ENCODE results near the gene PHACTR1.

DNA sequence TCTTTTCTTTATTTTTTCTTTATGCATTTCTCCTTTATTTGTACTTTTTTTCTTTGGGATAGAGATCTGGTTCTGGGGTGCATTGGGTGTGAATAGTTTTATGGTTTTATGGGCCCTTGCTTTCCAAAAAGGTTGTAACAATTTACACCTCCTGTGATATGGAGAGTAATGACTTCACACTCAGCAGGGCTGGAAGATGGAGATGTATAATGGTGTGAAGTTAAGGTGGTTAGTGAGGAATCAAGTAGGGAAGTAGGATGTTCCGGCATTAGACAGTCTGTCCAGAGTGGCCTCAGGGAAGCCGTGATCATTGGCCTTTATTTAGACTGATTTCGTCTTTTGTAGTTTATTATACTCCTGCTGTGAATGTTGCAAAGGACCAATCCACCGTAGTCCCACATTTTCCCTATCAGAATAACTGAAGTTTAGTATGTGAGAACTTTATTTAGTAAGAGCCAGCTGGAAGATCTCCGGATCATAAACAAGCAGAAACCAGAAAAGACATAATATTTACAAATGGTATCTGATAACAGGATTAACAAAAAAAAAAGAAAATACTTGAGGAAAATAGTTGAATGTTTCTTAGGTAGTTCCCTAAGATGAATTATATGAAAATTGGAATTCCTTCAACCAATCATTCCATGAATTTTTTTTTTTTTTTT, 356.2 kb downstream of the PHACTR1 start:
- TF ChIP-seq, protein P1, sequence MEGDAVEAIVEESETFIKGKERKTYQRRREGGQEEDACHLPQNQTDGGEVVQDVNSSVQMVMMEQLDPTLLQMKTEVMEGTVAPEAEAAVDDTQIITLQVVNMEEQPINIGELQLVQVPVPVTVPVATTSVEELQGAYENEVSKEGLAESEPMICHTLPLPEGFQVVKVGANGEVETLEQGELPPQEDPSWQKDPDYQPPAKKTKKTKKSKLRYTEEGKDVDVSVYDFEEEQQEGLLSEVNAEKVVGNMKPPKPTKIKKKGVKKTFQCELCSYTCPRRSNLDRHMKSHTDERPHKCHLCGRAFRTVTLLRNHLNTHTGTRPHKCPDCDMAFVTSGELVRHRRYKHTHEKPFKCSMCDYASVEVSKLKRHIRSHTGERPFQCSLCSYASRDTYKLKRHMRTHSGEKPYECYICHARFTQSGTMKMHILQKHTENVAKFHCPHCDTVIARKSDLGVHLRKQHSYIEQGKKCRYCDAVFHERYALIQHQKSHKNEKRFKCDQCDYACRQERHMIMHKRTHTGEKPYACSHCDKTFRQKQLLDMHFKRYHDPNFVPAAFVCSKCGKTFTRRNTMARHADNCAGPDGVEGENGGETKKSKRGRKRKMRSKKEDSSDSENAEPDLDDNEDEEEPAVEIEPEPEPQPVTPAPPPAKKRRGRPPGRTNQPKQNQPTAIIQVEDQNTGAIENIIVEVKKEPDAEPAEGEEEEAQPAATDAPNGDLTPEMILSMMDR (conservative IDR thresholded peaks at IDR 0.05; ENCODE audit: low read depth, low read length), result no peak
- no peak for TF ChIP-seq EZH2 (IDR thresholded peaks at IDR 0.05; ENCODE audit: borderline replicate concordance, low read depth, low read length, poor library complexity, severe bottlenecking)
